GM18858 (cell line): Measurements from ENCODE around the gene CSAG1.
"Not testable (repeated sequence)": the region's sequence is repeated elsewhere in the genome, so short reads cannot be mapped to it uniquely, and the experiment has no call there.

Source experiments
- ATAC-seq: cut with Tn5 transposase; IDR thresholded peaks from one replicate; pipeline ENCODE4 v1.9.1; 2021; ENCODE audit not compliant: unreplicated experiment

The CSAG1 gene

GRCh38 chrX:152700390-152700789 lies 33.1 kb downstream of the CSAG1 start:
- not testable (repeated sequence) for ATAC-seq

GRCh38 chrX:152697952-152698931 lies 35.3 kb downstream of the CSAG1 start, which contains the start of gene MAGEA3:
MAGEA3 (plus strand) TSS chrX:152698794; CDS start chrX:152700833, 2,039 bp downstream.
- not testable (repeated sequence) for ATAC-seq

- peak; percentile 66 for ATAC-seq
These were observed 52.5 kb downstream of the CSAG1 start for GRCh38 chrX:152681012-152681411.
